GM12873 (cell line): ENCODE measurements around the gene OGA.

Experiments
- TF ChIP-seq, protein P1 (sequence below): IDR thresholded peaks from 2 replicates; pipeline ENCODE4 v1.5.1; 2012; ENCODE audit warnings: low read depth, mild to moderate bottlenecking, moderate library complexity, low read length, control low read depth; ENCODE audit not compliant: insufficient read depth; ENCODE audit errors: missing control alignments

The OGA gene

DNA sequence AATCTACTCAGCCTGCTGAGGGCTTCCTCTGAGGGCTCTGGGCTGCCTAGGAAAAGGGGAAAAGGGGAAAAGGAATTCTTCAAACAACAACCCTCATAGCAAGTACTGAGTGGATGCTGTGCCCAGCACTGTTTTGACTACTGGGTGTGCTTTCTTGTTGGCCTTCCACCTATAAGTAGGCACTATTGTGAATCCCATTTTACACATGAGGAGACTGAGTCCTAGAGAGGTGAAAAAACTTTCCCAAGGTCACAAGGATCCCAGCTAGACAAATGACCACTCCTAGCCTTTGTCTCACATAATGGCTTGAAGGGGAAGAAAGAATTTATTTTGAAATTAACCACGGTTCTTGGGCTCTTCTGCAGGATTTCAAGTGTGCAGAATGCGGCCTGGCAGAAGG is 59.4 kb downstream of the OGA start:
- TF ChIP-seq, protein P1, sequence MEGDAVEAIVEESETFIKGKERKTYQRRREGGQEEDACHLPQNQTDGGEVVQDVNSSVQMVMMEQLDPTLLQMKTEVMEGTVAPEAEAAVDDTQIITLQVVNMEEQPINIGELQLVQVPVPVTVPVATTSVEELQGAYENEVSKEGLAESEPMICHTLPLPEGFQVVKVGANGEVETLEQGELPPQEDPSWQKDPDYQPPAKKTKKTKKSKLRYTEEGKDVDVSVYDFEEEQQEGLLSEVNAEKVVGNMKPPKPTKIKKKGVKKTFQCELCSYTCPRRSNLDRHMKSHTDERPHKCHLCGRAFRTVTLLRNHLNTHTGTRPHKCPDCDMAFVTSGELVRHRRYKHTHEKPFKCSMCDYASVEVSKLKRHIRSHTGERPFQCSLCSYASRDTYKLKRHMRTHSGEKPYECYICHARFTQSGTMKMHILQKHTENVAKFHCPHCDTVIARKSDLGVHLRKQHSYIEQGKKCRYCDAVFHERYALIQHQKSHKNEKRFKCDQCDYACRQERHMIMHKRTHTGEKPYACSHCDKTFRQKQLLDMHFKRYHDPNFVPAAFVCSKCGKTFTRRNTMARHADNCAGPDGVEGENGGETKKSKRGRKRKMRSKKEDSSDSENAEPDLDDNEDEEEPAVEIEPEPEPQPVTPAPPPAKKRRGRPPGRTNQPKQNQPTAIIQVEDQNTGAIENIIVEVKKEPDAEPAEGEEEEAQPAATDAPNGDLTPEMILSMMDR: no peak

DNA sequence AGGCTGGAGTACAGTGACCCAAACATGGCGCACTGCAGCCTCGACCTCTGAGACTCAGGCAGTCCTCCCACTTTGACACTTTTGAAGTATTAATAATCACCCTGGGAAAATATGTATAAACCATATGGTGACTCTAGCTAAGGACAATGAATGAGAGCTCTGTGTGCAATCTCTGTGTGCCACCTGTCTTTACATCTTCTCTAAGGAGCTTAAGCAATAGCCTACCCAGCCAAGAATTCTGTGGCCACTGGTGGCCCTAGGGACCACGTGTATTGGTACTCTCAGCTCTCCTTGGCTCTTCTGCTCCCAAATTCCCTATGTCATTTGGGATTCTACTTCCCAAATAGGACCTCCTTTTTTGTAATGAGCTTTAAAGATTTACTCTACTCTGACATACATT is 66.0 kb downstream of the OGA start:
- TF ChIP-seq, protein P1: no peak

DNA sequence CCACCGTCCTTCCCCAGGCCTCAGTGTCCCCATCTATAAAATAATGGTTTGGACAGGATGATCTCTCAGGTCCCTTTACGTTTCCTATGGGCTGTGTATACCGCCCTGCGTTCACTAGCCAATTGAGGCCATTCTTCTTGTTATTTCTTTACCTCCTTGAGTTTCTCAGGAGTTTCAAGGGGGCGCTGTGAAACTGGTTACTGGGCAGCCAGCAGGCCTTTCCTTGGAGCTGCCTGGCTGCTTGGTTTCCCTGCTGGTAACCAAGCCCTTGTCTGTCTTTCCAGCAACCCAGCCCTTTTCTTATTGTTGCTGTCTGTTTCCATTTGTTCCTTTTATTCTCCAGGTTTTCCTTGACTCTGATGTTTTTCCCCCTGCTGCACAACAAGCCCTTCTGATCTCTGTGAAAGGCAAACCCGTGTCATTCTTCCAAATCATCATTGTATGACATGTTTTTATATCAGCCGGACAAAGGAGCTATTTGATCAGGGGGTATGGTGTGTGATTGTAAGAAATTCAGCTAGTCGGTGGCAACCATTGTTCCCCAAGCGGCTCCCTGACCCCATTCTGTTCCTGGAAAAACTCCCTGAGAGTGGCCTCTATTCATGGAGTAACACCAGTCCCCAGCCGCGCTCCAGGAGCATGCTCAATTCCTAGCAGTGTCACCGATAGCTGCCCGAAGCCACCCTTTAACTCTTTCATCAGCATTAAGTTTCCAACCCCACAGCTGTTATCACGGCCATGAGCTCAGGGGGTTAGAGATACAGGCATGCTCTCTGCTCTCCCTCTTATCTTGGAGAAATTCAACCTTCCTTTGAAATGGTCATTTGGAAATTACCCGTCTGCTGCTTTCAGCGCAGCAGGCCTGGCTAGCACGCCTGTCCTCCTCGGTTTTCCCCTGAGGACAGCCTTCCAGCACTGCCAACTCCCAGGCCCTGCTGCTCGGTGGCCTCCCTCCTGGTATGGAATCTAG is 68.9 kb downstream of the OGA start:
- TF ChIP-seq, protein P1: no peak

DNA sequence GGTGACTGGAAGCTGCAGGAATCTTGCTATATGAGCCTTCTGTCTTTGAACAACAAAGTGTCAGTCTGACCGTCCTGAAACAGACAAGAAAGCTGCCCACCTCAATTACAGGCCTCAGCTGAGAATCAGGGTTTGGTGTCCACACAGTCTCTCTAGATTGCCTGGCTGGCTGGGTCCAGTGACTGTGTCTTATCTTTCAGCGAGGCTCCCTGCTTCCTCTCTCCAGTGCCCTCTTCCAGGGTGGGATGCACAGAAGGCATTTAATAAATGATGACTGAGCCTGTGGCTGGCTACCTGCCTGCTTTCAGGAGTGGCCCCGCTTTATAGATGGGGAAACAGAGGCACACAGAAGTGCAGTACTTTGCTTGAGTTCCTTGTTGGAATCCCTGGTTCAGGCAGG is 69.7 kb downstream of the OGA start:
- TF ChIP-seq, protein P1: no peak

DNA sequence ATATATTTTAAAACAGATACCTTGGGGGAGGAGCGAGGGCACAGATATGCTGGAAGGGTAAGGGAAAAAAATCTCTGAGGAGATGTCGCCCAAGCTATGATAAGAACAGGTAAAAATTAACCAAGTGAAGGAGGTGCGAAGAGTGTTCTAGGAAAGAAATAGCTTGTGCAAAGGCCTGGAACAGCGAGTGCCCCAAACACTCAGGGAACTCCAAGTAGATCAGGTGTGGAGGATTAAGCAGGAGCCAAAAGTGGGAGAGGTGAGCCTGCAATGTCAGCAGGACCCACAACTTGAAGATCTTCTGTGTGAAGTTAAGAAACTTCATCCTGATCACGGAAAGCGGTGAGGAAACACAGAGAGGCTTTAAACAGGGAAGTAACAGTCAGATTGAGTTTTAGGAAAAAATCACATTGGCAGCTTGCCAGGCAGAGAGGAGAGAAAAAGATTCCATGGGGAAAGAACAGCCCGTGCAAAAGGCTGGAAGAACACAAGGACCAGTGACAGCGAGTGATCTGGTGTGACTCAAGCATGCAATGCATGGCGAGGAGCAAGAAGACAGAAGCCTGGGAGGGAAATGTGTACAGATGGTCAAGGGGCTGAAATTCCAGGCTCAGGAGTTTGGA is 73.1 kb downstream of the OGA start:
- TF ChIP-seq, protein P1: no peak

DNA sequence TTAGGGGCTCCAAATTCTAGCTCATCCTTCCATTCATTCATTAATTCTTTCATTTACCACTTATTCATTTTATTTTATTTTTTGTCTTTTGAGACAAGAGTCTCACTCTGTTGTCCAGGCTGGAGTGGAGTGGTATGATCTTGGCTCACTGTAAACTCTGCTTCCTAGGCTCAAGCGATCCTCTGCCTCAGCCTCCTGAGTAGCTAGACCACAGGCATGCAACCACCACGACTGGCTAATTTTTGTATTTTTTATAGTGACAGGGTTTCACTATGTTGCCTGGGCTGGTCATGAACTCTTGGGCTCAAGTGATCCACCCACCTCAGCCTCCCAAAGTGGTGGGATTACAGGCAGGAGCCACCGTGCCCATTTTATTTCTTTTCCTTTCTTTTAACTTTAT is 74.0 kb downstream of the OGA start:
- TF ChIP-seq, protein P1: no peak

DNA sequence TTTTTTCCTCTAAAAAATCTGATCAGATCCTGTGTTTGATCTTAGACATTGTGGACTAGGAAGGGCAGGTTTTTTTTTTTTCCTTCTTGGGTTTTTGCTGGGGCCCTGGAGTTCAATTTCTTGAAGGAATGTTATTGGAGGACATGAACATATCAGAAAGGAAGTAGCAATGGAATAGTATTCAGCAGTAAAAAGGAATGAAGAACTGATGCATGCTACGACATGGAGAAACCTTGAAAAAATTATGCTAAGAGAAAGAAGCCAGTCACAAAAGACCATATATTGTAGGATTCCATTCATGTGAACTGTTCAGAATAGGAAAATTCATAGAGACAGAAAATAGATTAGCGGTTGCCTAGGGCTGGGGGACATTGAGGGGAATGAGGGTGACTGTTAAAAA is 76.3 kb downstream of the OGA start:
- TF ChIP-seq, protein P1: no peak
